Measurements from ENCODE around the gene ADK. TPM values are rescaled to one million over a fixed set of nuclear protein-coding genes. Genes with fewer than 3 reads are reported as not detected.

Gene ADK
- total RNA-seq, 1 donor from 2014 or later, result 47.0 TPM

DNA sequence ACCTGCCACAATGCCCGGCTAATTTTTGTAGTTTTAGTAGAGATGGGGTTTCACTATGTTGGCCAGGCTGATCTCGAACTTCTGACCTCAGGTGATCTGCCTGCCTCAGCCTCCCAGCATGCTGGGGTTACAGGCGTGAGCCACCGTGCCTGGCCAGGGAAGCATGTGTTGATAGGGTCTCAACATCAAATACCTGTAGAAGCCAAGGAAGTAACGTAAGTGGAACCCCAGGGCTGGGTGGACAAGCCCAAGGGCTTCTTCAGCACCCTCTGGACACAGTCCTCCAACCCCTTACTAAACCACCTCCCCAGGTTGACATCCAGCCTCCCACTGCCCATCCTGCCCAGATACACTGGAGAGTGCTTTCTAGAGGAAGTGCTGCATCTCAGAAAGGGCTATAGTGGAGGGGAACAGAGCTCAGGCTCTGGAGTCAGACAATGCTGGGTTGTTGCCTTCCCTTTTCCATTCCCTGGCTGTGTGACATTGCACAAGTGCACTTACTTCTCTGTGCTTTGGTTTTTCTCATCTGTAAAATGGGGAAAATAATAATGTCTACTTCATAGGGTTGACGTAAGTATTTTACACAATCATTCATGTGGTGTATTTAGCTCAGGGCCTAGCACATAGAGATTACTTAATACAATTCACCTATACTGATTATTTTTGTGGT lies 601.5 kb downstream of the ADK start:
- Mint-ChIP-seq H3K4me3 (ENCODE audit: unreplicated experiment) (no peak overlapping the region), H3K9me3 (ENCODE audit: unreplicated experiment) (no peaks in the 10 kb centered on the region), H3K27me3 (ENCODE audit: unreplicated experiment) (no peaks in the 10 kb centered on the region), H3K36me3 (ENCODE audit: unreplicated experiment) (no peaks in the 10 kb centered on the region), H3K27ac (ENCODE audit: unreplicated experiment) (no peak overlapping the region), H3K4me1 (ENCODE audit: unreplicated experiment) (no peaks in the 10 kb centered on the region)
- TF ChIP-seq, protein P1, sequence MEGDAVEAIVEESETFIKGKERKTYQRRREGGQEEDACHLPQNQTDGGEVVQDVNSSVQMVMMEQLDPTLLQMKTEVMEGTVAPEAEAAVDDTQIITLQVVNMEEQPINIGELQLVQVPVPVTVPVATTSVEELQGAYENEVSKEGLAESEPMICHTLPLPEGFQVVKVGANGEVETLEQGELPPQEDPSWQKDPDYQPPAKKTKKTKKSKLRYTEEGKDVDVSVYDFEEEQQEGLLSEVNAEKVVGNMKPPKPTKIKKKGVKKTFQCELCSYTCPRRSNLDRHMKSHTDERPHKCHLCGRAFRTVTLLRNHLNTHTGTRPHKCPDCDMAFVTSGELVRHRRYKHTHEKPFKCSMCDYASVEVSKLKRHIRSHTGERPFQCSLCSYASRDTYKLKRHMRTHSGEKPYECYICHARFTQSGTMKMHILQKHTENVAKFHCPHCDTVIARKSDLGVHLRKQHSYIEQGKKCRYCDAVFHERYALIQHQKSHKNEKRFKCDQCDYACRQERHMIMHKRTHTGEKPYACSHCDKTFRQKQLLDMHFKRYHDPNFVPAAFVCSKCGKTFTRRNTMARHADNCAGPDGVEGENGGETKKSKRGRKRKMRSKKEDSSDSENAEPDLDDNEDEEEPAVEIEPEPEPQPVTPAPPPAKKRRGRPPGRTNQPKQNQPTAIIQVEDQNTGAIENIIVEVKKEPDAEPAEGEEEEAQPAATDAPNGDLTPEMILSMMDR (IDR thresholded peaks at IDR 0.05), result no peak
- no peak for DNase-seq (ENCODE audit: extremely low spot score, unreplicated experiment)

DNA sequence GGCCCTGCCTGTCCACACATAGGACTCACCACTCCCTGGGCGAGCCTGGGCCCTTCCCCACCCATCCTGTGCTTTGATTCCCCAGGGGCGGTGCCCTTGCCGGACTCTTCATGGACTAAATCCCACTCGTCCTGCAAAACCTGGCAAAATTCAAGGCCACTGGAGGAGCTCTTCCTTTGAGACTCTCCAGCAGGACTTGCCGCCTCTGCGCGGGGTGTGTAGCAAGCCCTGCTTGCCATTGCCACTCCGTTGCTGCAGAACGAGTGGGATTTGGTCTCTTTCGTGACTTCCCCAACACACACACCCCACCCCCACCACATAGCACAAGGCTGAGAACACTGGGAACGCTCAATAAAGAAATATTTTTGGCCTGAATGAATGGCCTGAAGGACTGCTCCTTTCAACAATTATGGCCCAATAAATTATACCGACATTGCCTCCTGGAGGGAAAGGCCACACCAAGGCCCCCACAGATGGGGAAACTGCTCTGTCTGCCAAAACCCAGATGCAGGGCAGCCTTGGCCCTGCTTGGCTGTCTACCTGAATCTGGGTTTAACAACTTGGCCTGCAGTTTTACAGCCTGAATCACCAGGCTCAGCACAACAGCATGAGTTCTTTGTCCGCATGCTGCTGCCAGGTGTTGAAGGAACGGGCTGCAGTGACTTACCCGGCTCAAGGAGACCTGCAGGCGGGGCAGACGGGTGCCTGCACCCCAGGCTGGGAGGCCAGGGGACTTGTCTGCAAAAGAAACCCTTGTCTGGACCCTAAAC lies 602.6 kb downstream of the ADK start:
- H3K4me1 Mint-ChIP-seq (ENCODE audit: unreplicated experiment), result no peaks in the 10 kb centered on the region
- no peak overlapping the region for H3K4me3 Mint-ChIP-seq (ENCODE audit: unreplicated experiment)
- no peak overlapping the region for H3K27ac Mint-ChIP-seq (ENCODE audit: unreplicated experiment)
- H3K9me3 Mint-ChIP-seq (ENCODE audit: unreplicated experiment), result no peaks in the 10 kb centered on the region
- TF ChIP-seq, protein P1 (IDR thresholded peaks at IDR 0.05), result no peak
- DNase-seq (ENCODE audit: extremely low spot score, unreplicated experiment), result no peak
- no peaks in the 10 kb centered on the region for H3K27me3 Mint-ChIP-seq (ENCODE audit: unreplicated experiment)
- H3K36me3 Mint-ChIP-seq (ENCODE audit: unreplicated experiment), result no peaks in the 10 kb centered on the region

DNA sequence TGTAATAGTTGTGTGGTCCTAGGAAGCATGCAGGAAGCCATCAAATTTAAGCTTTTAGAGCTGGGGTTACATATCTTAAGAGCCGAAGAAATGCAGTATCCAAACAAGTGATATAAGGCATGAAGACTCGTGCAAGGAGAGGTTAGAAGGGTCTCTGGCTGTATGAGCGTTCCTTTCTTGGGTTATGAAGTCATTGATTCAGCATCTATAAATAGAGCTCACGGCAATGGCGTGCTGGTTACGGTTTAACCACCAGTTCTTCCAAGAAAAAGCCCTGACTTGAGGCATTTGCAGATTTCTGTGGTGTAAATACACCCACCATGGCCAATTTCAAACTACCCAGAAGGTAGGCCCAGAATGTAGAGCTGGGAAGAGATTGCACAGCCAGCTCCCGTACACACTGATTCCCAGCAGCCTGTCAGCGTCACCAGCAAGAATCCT lies 603.4 kb downstream of the ADK start:
- Mint-ChIP-seq H3K36me3 (ENCODE audit: unreplicated experiment) (no peaks in the 10 kb centered on the region), H3K9me3 (ENCODE audit: unreplicated experiment) (no peaks in the 10 kb centered on the region), H3K27ac (ENCODE audit: unreplicated experiment) (no peak overlapping the region), H3K4me1 (ENCODE audit: unreplicated experiment) (no peaks in the 10 kb centered on the region), H3K4me3 (ENCODE audit: unreplicated experiment) (no peak overlapping the region), H3K27me3 (ENCODE audit: unreplicated experiment) (no peaks in the 10 kb centered on the region)
- DNase-seq (ENCODE audit: extremely low spot score, unreplicated experiment), result no peak
- TF ChIP-seq, protein P1 (IDR thresholded peaks at IDR 0.05), result no peak

DNA sequence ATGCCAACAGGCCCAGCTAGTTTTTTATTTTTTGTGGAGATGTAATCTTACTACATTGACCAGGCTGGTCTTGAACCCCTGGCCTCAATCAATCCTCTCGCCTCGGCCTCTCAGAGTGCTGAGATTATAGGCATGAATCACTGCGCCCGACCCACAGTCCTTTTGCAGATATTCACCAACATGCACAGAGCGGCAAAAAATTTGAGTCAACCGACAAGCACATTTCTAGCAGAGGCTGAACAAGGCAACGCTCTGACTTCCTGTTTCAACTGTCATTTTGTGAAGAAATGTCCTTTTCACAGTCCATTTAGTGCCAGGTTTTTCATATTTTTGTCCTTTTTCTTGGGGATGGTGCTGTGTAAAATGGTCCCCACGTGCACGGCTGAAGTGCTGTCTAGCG lies 604.3 kb downstream of the ADK start:
- no peak for DNase-seq (ENCODE audit: extremely low spot score, unreplicated experiment)
- Mint-ChIP-seq H3K4me1 (ENCODE audit: unreplicated experiment) (no peaks in the 10 kb centered on the region), H3K27me3 (ENCODE audit: unreplicated experiment) (no peaks in the 10 kb centered on the region), H3K36me3 (ENCODE audit: unreplicated experiment) (no peaks in the 10 kb centered on the region), H3K9me3 (ENCODE audit: unreplicated experiment) (no peaks in the 10 kb centered on the region), H3K4me3 (ENCODE audit: unreplicated experiment) (no peak overlapping the region), H3K27ac (ENCODE audit: unreplicated experiment) (no peak overlapping the region)
- TF ChIP-seq, protein P1 (IDR thresholded peaks at IDR 0.05), result no peak

Other genes starting within 250 kb of the ADK start
- gene PLAU, start 240.1 kb upstream of the ADK start, total RNA-seq, result 112 and 118 TPM in 2 replicates
- 338 and 340 TPM in 2 replicates for gene VCL, start 153.1 kb upstream of the ADK start, total RNA-seq
- 39.6 and 41.7 TPM in 2 replicates for gene AP3M1, start 393 bp upstream of the ADK start, total RNA-seq